GM12878 (cell line): ENCODE results near the gene LRRC41. TPM values are rescaled to one million over a fixed set of nuclear protein-coding genes. Genes with fewer than 3 reads are reported as not detected.

Experiments
- ATF7 ChIP-seq: fragments of 450-650 bp; IDR thresholded peaks from 2 replicates; pipeline ENCODE4 v1.6.1; 2016; ENCODE audit warnings: low read depth, mild to moderate bottlenecking
- CHD2 ChIP-seq: IDR thresholded peaks from 2 replicates; pipeline ENCODE4 v1.6.1; 2011; ENCODE audit warnings: low read depth, low read length, improper control_type of control experiment, borderline replicate concordance
- JUNB ChIP-seq: IDR thresholded peaks from 2 replicates; pipeline ENCODE4 v1.6.1; 2016; ENCODE audit warnings: antibody characterized with exemption, mild to moderate bottlenecking
- MEF2A ChIP-seq: IDR thresholded peaks from 2 replicates; pipeline ENCODE4 v1.6.1; 2011; ENCODE audit warnings: low read depth, mild to moderate bottlenecking, low read length, moderate library complexity; ENCODE audit not compliant: insufficient read depth
- NFIC ChIP-seq: IDR thresholded peaks from 2 replicates; pipeline ENCODE4 v1.6.1; 2012; ENCODE audit warnings: low read depth, mild to moderate bottlenecking, inconsistent platforms, low read length, moderate library complexity
- NR2F1 ChIP-seq: fragments of 450-650 bp; conservative IDR thresholded peaks from 2 replicates; pipeline ENCODE4 v1.6.1; 2017; ENCODE audit warnings: mild to moderate bottlenecking
- PAX5 ChIP-seq: IDR thresholded peaks from 2 replicates; pipeline ENCODE4 v1.6.1; 2011; ENCODE audit warnings: low read depth, low read length, borderline replicate concordance
- POLR2A ChIP-seq: IDR thresholded peaks from 2 replicates; pipeline ENCODE4 v1.6.1; 2011; ENCODE audit warnings: low read depth, mild to moderate bottlenecking, low read length
- POU2F2 ChIP-seq: IDR thresholded peaks from 3 replicates; pipeline ENCODE4 v1.6.1; 2011; ENCODE audit warnings: low read depth, mild to moderate bottlenecking, low read length, borderline replicate concordance
- SMAD5 ChIP-seq: IDR thresholded peaks from 2 replicates; pipeline ENCODE4 v1.6.1; 2016; ENCODE audit warnings: antibody characterized with exemption, low read depth
- ZNF384 ChIP-seq: IDR thresholded peaks from 2 replicates; pipeline ENCODE4 v1.6.1; 2012; ENCODE audit warnings: low read depth, mild to moderate bottlenecking, low read length, improper control_type of control experiment, borderline replicate concordance
- polyA plus RNA-seq, 11 experiments: library from polyadenylated mRNA; depleted of rRNA in 4 of 11; unstranded in 6 of 11; stranded (reverse) in 5 of 11; fragments of >200 nt; fragmentation: Nextera tagmentation in 4 of 11; fragmentation: Illumina TruSeq in 1 of 11; extraction: Ambion mirVana in 4 of 11; extraction: Trizol in 1 of 11; gene quantifications; 1 replicate in 1 of 11; 2 replicates in 10 of 11; pipeline versions ENCODE4 v1.2.1 to v1.2.3, GENCODE V29; 2011 to 2016; ENCODE audit warnings: inconsistent platforms in 2 of 11, missing spikeins in 2 of 11, low read depth in 1 of 11
- total RNA-seq, 4 experiments: library from RNA; depleted of rRNA in 3 of 4; stranded (reverse); fragments of >200 nt in 3 of 4; fragmentation: Illumina TruSeq in 1 of 4; extraction: Trizol in 1 of 4; gene quantifications; 2 replicates each; pipeline versions ENCODE4 v1.2.1 to v1.2.3, GENCODE V29; 2013 to 2021
- TF ChIP-seq, protein P1 (sequence below): fragments of 450-650 bp; IDR thresholded peaks from 2 replicates; pipeline ENCODE4 v1.6.1; 2017; ENCODE audit warnings: low read depth, mild to moderate bottlenecking, moderate library complexity
- TF ChIP-seq, protein P2 (sequence below): fragments of 450-650 bp; conservative IDR thresholded peaks from 2 replicates; pipeline ENCODE4 v1.6.1; 2017; ENCODE audit warnings: mild to moderate bottlenecking, moderate library complexity
- TF ChIP-seq, protein P3 (sequence below): fragments of 450-650 bp; IDR thresholded peaks from 2 replicates; pipeline ENCODE4 v1.6.1; 2017; ENCODE audit warnings: mild to moderate bottlenecking, low read depth, inconsistent platforms; ENCODE audit not compliant: poor library complexity, severe bottlenecking
- TF ChIP-seq, protein P4 (sequence below): IDR thresholded peaks from 2 replicates; pipeline ENCODE4 v1.6.1; 2011; ENCODE audit warnings: mild to moderate bottlenecking, low read depth, low read length, moderate library complexity; ENCODE audit not compliant: insufficient replicate concordance
- TF ChIP-seq, protein P5 (sequence below): fragments of 450-650 bp; IDR thresholded peaks from 2 replicates; pipeline ENCODE4 v1.6.1; 2016; ENCODE audit warnings: mild to moderate bottlenecking
- TF ChIP-seq, protein P6 (sequence below): fragments of 450-650 bp; IDR thresholded peaks from 2 replicates; pipeline ENCODE4 v1.6.1; 2016; ENCODE audit warnings: mild to moderate bottlenecking

LRRC41 gene
- total and polyA plus RNA-seq, 10 of the 15 experiments (the other 5 are each of a cell fraction or from before 2014, with no cell fraction given) = 12.0 to 79.9 (median 48.5) TPM

DNA sequence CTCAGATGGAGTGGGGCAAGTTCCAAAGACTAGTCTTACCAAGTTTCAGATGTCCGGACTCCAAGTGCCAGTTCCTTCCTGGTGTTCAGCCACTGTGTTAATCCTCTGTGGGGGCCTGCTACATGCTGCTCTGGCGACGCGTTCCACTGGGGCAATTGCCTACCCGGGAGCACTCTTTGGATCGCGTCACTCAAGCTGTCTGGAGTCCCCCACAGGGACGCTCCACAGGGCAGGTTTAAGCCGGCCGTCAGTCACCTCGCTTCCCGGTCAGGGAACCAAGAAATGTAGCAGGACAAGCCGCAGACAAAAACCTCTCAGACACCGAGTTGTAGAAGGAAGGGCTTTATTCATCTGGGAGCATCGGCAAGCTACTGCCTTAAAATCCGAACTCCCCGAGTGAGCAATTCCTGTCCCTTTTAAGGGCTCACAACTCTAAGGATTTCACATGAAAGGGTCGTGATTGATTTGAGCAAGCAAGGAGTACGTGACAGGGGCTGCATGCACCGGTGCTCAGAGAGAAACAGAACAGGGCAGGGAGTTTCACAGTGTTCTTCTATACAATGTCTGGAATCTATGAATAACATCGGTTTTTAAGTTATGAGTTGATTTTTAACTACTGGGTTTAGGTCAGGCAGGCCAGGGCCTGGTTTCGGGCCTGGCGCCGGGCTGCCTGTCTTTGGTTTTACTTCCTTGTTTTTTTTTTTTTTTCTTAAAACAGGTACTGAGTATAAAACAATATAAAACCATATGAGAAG lies 28.5 kb upstream of the LRRC41 start (continued):
- TF ChIP-seq, protein P1, sequence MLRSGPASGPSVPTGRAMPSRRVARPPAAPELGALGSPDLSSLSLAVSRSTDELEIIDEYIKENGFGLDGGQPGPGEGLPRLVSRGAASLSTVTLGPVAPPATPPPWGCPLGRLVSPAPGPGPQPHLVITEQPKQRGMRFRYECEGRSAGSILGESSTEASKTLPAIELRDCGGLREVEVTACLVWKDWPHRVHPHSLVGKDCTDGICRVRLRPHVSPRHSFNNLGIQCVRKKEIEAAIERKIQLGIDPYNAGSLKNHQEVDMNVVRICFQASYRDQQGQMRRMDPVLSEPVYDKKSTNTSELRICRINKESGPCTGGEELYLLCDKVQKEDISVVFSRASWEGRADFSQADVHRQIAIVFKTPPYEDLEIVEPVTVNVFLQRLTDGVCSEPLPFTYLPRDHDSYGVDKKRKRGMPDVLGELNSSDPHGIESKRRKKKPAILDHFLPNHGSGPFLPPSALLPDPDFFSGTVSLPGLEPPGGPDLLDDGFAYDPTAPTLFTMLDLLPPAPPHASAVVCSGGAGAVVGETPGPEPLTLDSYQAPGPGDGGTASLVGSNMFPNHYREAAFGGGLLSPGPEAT = peak; percentile 74
- TF ChIP-seq CHD2 = 0 out of 2 replicates have a peak, but pooled peaks have one; percentile 21
- 0 out of 2 replicates have a peak, but pooled peaks have one; percentile 33 for TF ChIP-seq ATF7
- peak; percentile 56 for TF ChIP-seq NFIC
- TF ChIP-seq SMAD5 = peak; percentile 65; the same call in 1 of the 2 replicates
- TF ChIP-seq ZNF384 = peak; percentile 54; the same call in 1 of the 2 replicates
- TF ChIP-seq, protein P2, sequence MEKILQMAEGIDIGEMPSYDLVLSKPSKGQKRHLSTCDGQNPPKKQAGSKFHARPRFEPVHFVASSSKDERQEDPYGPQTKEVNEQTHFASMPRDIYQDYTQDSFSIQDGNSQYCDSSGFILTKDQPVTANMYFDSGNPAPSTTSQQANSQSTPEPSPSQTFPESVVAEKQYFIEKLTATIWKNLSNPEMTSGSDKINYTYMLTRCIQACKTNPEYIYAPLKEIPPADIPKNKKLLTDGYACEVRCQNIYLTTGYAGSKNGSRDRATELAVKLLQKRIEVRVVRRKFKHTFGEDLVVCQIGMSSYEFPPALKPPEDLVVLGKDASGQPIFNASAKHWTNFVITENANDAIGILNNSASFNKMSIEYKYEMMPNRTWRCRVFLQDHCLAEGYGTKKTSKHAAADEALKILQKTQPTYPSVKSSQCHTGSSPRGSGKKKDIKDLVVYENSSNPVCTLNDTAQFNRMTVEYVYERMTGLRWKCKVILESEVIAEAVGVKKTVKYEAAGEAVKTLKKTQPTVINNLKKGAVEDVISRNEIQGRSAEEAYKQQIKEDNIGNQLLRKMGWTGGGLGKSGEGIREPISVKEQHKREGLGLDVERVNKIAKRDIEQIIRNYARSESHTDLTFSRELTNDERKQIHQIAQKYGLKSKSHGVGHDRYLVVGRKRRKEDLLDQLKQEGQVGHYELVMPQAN = peak; percentile 76
- TF ChIP-seq, protein P3, sequence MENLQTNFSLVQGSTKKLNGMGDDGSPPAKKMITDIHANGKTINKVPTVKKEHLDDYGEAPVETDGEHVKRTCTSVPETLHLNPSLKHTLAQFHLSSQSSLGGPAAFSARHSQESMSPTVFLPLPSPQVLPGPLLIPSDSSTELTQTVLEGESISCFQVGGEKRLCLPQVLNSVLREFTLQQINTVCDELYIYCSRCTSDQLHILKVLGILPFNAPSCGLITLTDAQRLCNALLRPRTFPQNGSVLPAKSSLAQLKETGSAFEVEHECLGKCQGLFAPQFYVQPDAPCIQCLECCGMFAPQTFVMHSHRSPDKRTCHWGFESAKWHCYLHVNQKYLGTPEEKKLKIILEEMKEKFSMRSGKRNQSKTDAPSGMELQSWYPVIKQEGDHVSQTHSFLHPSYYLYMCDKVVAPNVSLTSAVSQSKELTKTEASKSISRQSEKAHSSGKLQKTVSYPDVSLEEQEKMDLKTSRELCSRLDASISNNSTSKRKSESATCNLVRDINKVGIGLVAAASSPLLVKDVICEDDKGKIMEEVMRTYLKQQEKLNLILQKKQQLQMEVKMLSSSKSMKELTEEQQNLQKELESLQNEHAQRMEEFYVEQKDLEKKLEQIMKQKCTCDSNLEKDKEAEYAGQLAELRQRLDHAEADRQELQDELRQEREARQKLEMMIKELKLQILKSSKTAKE = peak; percentile 87
- TF ChIP-seq PAX5 = peak; percentile 44; the same call in 1 of the 2 replicates
- TF ChIP-seq MEF2A = peak; percentile 60; the same call in 1 of the 2 replicates
- peak; percentile 35; the same call in 1 of the 2 replicates for TF ChIP-seq POLR2A
- TF ChIP-seq, protein P4, sequence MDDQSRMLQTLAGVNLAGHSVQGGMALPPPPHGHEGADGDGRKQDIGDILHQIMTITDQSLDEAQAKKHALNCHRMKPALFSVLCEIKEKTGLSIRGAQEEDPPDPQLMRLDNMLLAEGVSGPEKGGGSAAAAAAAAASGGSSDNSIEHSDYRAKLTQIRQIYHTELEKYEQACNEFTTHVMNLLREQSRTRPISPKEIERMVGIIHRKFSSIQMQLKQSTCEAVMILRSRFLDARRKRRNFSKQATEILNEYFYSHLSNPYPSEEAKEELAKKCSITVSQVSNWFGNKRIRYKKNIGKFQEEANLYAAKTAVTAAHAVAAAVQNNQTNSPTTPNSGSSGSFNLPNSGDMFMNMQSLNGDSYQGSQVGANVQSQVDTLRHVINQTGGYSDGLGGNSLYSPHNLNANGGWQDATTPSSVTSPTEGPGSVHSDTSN = peak; percentile 63
- TF ChIP-seq, protein P5, sequence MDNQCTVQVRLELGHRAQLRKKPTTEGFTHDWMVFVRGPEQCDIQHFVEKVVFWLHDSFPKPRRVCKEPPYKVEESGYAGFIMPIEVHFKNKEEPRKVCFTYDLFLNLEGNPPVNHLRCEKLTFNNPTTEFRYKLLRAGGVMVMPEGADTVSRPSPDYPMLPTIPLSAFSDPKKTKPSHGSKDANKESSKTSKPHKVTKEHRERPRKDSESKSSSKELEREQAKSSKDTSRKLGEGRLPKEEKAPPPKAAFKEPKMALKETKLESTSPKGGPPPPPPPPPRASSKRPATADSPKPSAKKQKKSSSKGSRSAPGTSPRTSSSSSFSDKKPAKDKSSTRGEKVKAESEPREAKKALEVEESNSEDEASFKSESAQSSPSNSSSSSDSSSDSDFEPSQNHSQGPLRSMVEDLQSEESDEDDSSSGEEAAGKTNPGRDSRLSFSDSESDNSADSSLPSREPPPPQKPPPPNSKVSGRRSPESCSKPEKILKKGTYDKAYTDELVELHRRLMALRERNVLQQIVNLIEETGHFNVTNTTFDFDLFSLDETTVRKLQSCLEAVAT = peak; percentile 91
- TF ChIP-seq JUNB = peak; percentile 67
- TF ChIP-seq, protein P6, sequence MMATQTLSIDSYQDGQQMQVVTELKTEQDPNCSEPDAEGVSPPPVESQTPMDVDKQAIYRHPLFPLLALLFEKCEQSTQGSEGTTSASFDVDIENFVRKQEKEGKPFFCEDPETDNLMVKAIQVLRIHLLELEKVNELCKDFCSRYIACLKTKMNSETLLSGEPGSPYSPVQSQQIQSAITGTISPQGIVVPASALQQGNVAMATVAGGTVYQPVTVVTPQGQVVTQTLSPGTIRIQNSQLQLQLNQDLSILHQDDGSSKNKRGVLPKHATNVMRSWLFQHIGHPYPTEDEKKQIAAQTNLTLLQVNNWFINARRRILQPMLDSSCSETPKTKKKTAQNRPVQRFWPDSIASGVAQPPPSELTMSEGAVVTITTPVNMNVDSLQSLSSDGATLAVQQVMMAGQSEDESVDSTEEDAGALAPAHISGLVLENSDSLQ = peak; percentile 88
- 0 out of 3 replicates have a peak, but pooled peaks have one; percentile 13 for TF ChIP-seq POU2F2
- peak; percentile 73; the same call in 1 of the 2 replicates for TF ChIP-seq NR2F1
